Urothelium cell line (cell line): ENCODE results near the gene FCAMR.
A peak's percentile ranks its signal among the peaks of the same experiment; 100 is the strongest.

Source experiments
- DNase-seq: peaks from one replicate; pipeline ENCODE4 v3.0.0; 2011; ENCODE audit warnings: low spot score, mixed read lengths
- FAIRE-seq: peaks from 2 replicates; lab custom pipeline; 2011; peaks lifted over from hg19 to GRCh38; lab: Jason Lieb, UNC

The FCAMR gene

GRCh38 chr1:207000651-207001291, 30.5 kb upstream of the FCAMR start:
- no peak for DNase-seq
- FAIRE-seq = no peak

- FAIRE-seq (no peak), DNase-seq (no peak)
Measured at GRCh38 chr1:206998816-206999215, 28.6 kb upstream of the FCAMR start.

- FAIRE-seq = no peak
- no peak for DNase-seq
Measured at GRCh38 chr1:206992790-206993189, 22.5 kb upstream of the FCAMR start.

GRCh38 chr1:206987873-206988272, 17.6 kb upstream of the FCAMR start:
- DNase-seq = no peak

GRCh38 chr1:206986885-206987284, 16.6 kb upstream of the FCAMR start:
- FAIRE-seq (no peak), DNase-seq (no peak)

More at GRCh38 chr1:206987873-206988272, 17.6 kb upstream of the FCAMR start:
- FAIRE-seq = no peak

GRCh38 chr1:206986402-206986801, 16.1 kb upstream of the FCAMR start:
- FAIRE-seq (no peak), DNase-seq (no peak)

GRCh38 chr1:206985162-206985749, 15.0 kb upstream of the FCAMR start:
- FAIRE-seq (no peak), DNase-seq (no peak)

GRCh38 chr1:206982216-206982615, 12.0 kb upstream of the FCAMR start:
- FAIRE-seq (no peak), DNase-seq (peak; percentile 73)

- FAIRE-seq = no peak
- DNase-seq = peak; percentile 40
Measured at GRCh38 chr1:206979379-206980043, 9.3 kb upstream of the FCAMR start.

- no peak for FAIRE-seq
Measured at GRCh38 chr1:206978259-206978658, 8.0 kb upstream of the FCAMR start.

GRCh38 chr1:206975306-206975705, 5.0 kb upstream of the FCAMR start:
- FAIRE-seq = no peak
- no peak for DNase-seq

More at GRCh38 chr1:206978259-206978658, 8.0 kb upstream of the FCAMR start:
- DNase-seq = no peak

- DNase-seq (no peak), FAIRE-seq (no peak)
Measured at GRCh38 chr1:206974140-206974539, 3.9 kb upstream of the FCAMR start.

- DNase-seq (no peak), FAIRE-seq (no peak)
Measured at GRCh38 chr1:206972728-206973127, 2.5 kb upstream of the FCAMR start.

GRCh38 chr1:206971029-206971655, 882 bp upstream of the FCAMR start:
- DNase-seq (no peak), FAIRE-seq (no peak)

- DNase-seq (no peak), FAIRE-seq (no peak)
Measured at GRCh38 chr1:206969090-206969489, 1.2 kb downstream of the FCAMR start.

GRCh38 chr1:206967096-206967849, 3.0 kb downstream of the FCAMR start:
- DNase-seq (peak; percentile 20), FAIRE-seq (no peak)

- DNase-seq = no peak
- FAIRE-seq = no peak
Measured at GRCh38 chr1:206965781-206966180, 4.5 kb downstream of the FCAMR start.

- FAIRE-seq (no peak), DNase-seq (no peak)
Measured at GRCh38 chr1:206963740-206964139, 6.5 kb downstream of the FCAMR start.

- no peak for FAIRE-seq
- no peak for DNase-seq
Measured at GRCh38 chr1:206963119-206963712, 7.0 kb downstream of the FCAMR start.

- DNase-seq = no peak
- no peak for FAIRE-seq
Measured at GRCh38 chr1:206962272-206962671, 8.0 kb downstream of the FCAMR start.

- DNase-seq (no peak), FAIRE-seq (no peak)
Measured at GRCh38 chr1:206961668-206962067, 8.6 kb downstream of the FCAMR start.
